Calu3 (cell line): Measurements from ENCODE around the gene DAPL1. TPM values are rescaled to one million over a fixed set of nuclear protein-coding genes. Genes with fewer than 3 reads are reported as not detected.

ENCODE experiments used
- BruUV-seq: library from RNA; stranded (reverse); fragments of 400-500 nt; replicated peaks from 2 replicates; lab custom pipeline; 2021; lab: Mats Ljungman, UMichigan
- CTCF ChIA-PET: fragments of 300-600 bp; sonication (Branson Sonifier 250); formaldehyde crosslinking; loops from one replicate; lab custom pipeline; 2022; ENCODE audit warnings: antibody characterized with exemption; lab: Charles Lee
- DNase-seq: peaks from one replicate; pipeline ENCODE4 v3.0.0; 2022
- H3K27ac Mint-ChIP-seq: one replicate; pipeline ENCODE4 v1.8.0; 2022; ENCODE audit warnings: mixed read lengths; ENCODE audit not compliant: unreplicated experiment
- H3K27me3 Mint-ChIP-seq: one replicate; pipeline ENCODE4 v1.8.0; 2022; ENCODE audit warnings: mixed read lengths; ENCODE audit not compliant: unreplicated experiment
- H3K36me3 Mint-ChIP-seq: one replicate; pipeline ENCODE4 v1.8.0; 2022; ENCODE audit warnings: mild to moderate bottlenecking, moderate library complexity, mixed read lengths; ENCODE audit not compliant: insufficient read depth, unreplicated experiment
- H3K4me1 Mint-ChIP-seq: one replicate; pipeline ENCODE4 v1.8.0; 2022; ENCODE audit warnings: mild to moderate bottlenecking, low read depth, mixed read lengths; ENCODE audit not compliant: unreplicated experiment
- H3K4me3 Mint-ChIP-seq: one replicate; pipeline ENCODE4 v1.8.0; 2022; ENCODE audit warnings: mild to moderate bottlenecking, low read depth, moderate library complexity, mixed read lengths; ENCODE audit not compliant: unreplicated experiment
- H3K9me3 Mint-ChIP-seq: one replicate; pipeline ENCODE4 v1.8.0; 2022; ENCODE audit warnings: low read depth, mixed read lengths; ENCODE audit not compliant: unreplicated experiment
- CTCF ChIP-seq: fragments of 200-600 bp; IDR thresholded peaks from one replicate; pipeline ENCODE4 v1.8.0; 2022; ENCODE audit warnings: antibody characterized with exemption; ENCODE audit not compliant: unreplicated experiment
- intact Hi-C: fragments of 100-400 bp; cut with micrococcal nuclease; formaldehyde crosslinking; loops from one replicate; pipeline ENCODE4 v1.10.0; 2022; ENCODE audit not compliant: unreplicated experiment
- total RNA-seq: library from RNA; stranded (reverse); gene quantifications from 2 replicates; pipeline ENCODE4 v1.2.3, GENCODE V29; 2022

The DAPL1 gene
- total RNA-seq, 1 experiment from 2014 or later, result not detected

DNA sequence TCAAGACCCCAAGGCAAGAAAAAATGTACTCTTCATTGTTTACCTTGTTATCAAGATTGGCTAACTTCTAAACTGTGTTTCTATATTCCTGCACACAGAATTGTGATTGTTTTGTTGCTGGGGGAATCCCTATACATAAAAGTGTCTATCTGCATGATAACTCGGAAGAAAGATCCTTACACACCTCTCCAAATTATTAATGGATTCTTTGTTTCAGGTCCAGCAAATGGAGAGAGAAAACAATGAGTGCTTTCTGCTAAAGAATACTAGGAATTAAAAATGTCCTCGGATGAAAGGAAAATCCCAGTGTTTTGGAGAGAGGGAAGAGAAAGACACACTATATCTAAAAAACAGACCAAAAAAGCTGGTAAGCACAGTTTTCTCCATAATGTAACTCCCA lies 6.2 kb upstream of the DAPL1 start:
- Mint-ChIP-seq H3K4me3 (no peak overlapping the region), H3K36me3 (no peaks in the 10 kb centered on the region), H3K9me3 (no peaks in the 10 kb centered on the region), H3K27ac (no peak overlapping the region), H3K4me1 (no peaks in the 10 kb centered on the region), H3K27me3 (peaks cover 21% of the 10 kb centered on the region)
- CTCF ChIA-PET, result interaction anchor here (0.6 kb wide), 2 partner anchors 28 to 379 kb away, joined by 4 read pairs; no protein-coding TSS in a partner anchor
- no peak for TF ChIP-seq CTCF
- intact Hi-C loops, result no loop called here
- DNase-seq, result no peak
- BruUV-seq, result no TSS peak

- intact Hi-C loops, result no loop called here
- CTCF ChIA-PET, result no interaction called here
- Mint-ChIP-seq H3K9me3 (no peaks in the 10 kb centered on the region), H3K4me1 (no peaks in the 10 kb centered on the region), H3K4me3 (no peak overlapping the region), H3K27ac (no peak overlapping the region), H3K36me3 (no peaks in the 10 kb centered on the region), H3K27me3 (peaks cover 31% of the 10 kb centered on the region)
- no peak for DNase-seq
- no TSS peak for BruUV-seq
- TF ChIP-seq CTCF, result no peak
These were observed 1.5 kb downstream of the DAPL1 start for GRCh38 chr2:158796652-158797051.

- Mint-ChIP-seq H3K9me3 (no peaks in the 10 kb centered on the region), H3K4me1 (no peaks in the 10 kb centered on the region), H3K4me3 (no peak overlapping the region), H3K36me3 (no peaks in the 10 kb centered on the region), H3K27me3 (peaks cover 31% of the 10 kb centered on the region), H3K27ac (no peak overlapping the region)
- TF ChIP-seq CTCF, result no peak
- no TSS peak for BruUV-seq
- no peak for DNase-seq
- intact Hi-C loops, result no loop called here
- CTCF ChIA-PET, result no interaction called here
These were observed 3.0 kb downstream of the DAPL1 start for GRCh38 chr2:158797963-158798700.

DNA sequence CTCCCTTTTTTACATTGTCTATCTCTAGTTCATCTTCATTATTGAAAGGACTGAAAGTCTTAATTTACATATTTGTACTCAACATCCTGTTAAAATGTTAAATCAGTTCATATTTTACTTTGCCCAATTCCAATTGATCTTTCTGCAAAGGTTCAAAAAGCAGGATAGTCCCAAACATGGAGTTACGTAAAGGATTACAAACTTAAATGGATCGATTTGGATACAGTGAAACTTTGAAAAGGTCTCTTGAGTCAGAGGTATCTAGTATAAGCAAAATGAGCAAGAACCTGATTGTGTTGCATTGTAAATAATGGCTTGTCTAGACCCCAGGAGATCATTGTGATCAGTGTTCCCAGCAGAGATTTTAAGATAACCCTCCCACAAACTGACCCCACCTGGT lies 4.1 kb downstream of the DAPL1 start:
- Mint-ChIP-seq H3K36me3 (no peaks in the 10 kb centered on the region), H3K9me3 (no peaks in the 10 kb centered on the region), H3K4me3 (no peak overlapping the region), H3K4me1 (no peaks in the 10 kb centered on the region), H3K27ac (no peak overlapping the region), H3K27me3 (peaks cover 31% of the 10 kb centered on the region)
- CTCF ChIA-PET, result no interaction called here
- BruUV-seq, result no TSS peak
- DNase-seq, result no peak
- intact Hi-C loops, result no loop called here
- no peak for TF ChIP-seq CTCF
